A549 (cell line): ENCODE data around the gene CEP250. TPM values are rescaled to one million over a fixed set of nuclear protein-coding genes. Genes with fewer than 3 reads are reported as not detected.

ENCODE experiments used
- ATAC-seq, 2 experiments: fragments of 200-7000 bp in 1 of 2; fragments of >200 bp in 1 of 2; cut with Nextera tagmentation in 1 of 2; cut with Tn5 transposase in 1 of 2; 3 replicates each; pipeline versions ENCODE4 v1.8.0 to v1.9.1; 2018 to 2020; ENCODE audit warnings: mild to moderate bottlenecking in 1 of 2, moderate library complexity in 1 of 2
- CTCF ChIA-PET: fragments of 300-600 bp; sonication (Branson Sonifier 250); formaldehyde crosslinking; extraction: SDS; loops from one replicate; lab custom pipeline; 2021; ENCODE audit warnings: antibody characterized with exemption, inconsistent platforms; lab: Yijun Ruan, JAX
- POLR2A ChIA-PET: fragments of 350-600 bp; formaldehyde crosslinking; extraction: SDS; loops from one replicate; lab custom pipeline; 2021; ENCODE audit warnings: antibody characterized with exemption, inconsistent platforms; lab: Yijun Ruan, JAX
- DNase-seq, 2 experiments: peaks; one replicate each; pipeline versions ENCODE4 v3.0.0 to v3.0.0-alpha.2; 2011 to 2016; ENCODE audit warnings: low read depth in 1 of 2, low spot score in 1 of 2
- FAIRE-seq: peaks from 2 replicates; lab custom pipeline; 2011; peaks lifted over from hg19 to GRCh38; lab: Jason Lieb, UNC
- H3K27ac ChIP-seq, 2 experiments: fragments of >200 bp; sonication (Bioruptor Twin); formaldehyde crosslinking; 3 replicates each; pipeline ENCODE4 v1.5.1; 2016 to 2017
- H3K4me1 ChIP-seq: fragments of >200 bp; sonication (Bioruptor Twin); formaldehyde crosslinking; 3 replicates; pipeline ENCODE4 v1.6.1; 2016
- H3K4me2 ChIP-seq: fragments of >200 bp; sonication (Bioruptor Twin); formaldehyde crosslinking; 3 replicates; pipeline ENCODE4 v1.6.1; 2016
- H3K4me3 ChIP-seq: fragments of >200 bp; sonication (Bioruptor Twin); formaldehyde crosslinking; 3 replicates; pipeline ENCODE4 v1.5.1; 2016
- H3K9me3 ChIP-seq: fragments of >200 bp; sonication (Bioruptor Twin); formaldehyde crosslinking; 3 replicates; pipeline ENCODE4 v1.6.1; 2016
- ATOH8 ChIP-seq: fragments of 250-450 bp; sonication (Bioruptor Pico); IDR thresholded peaks from 2 replicates; pipeline ENCODE4 v1.5.0; 2020; ENCODE audit warnings: low read depth, mild to moderate bottlenecking, moderate library complexity
- BCL3 ChIP-seq: fragments of >200 bp; sonication (Bioruptor Twin); formaldehyde crosslinking; IDR thresholded peaks from 3 replicates; pipeline ENCODE4 v1.6.1; 2016
- BHLHE40 ChIP-seq: IDR thresholded peaks from 2 replicates; pipeline ENCODE4 v1.6.1; 2012; ENCODE audit warnings: low read depth, low read length, inconsistent platforms
- CBX8 ChIP-seq: fragments of 200-600 bp; sonication (generic); IDR thresholded peaks from 2 replicates; pipeline ENCODE4 v1.6.1; 2016
- CHD2 ChIP-seq: fragments of 150-350 bp; IDR thresholded peaks from 2 replicates; pipeline ENCODE4 v1.6.1; 2014; ENCODE audit warnings: low read length; ENCODE audit not compliant: partially characterized antibody
- EHF ChIP-seq: fragments of 250-450 bp; sonication (Bioruptor Pico); IDR thresholded peaks from 2 replicates; pipeline ENCODE4 v1.5.0; 2020; ENCODE audit warnings: mild to moderate bottlenecking
- EHMT2 ChIP-seq: fragments of 200-600 bp; sonication (generic); IDR thresholded peaks from 2 replicates; pipeline ENCODE4 v1.6.1; 2016; ENCODE audit warnings: antibody characterized with exemption, low read depth, mild to moderate bottlenecking, moderate library complexity
- ELK1 ChIP-seq: fragments of 150-350 bp; IDR thresholded peaks from 2 replicates; pipeline ENCODE4 v1.6.1; 2014; ENCODE audit warnings: low read depth, mild to moderate bottlenecking, low read length
- EP300 ChIP-seq, 2 experiments: fragments of >200 bp; sonication (Bioruptor Twin); formaldehyde crosslinking; IDR thresholded peaks; 2 replicates in 1 of 2; 3 replicates in 1 of 2; pipeline ENCODE4 v1.6.1; 2016 to 2017
- FOSB ChIP-seq: fragments of 250-450 bp; sonication (Bioruptor Pico); IDR thresholded peaks from 2 replicates; pipeline ENCODE4 v1.5.0; 2020; ENCODE audit warnings: mild to moderate bottlenecking, moderate library complexity
- FOXS1 ChIP-seq: fragments of 250-450 bp; sonication (Bioruptor Pico); IDR thresholded peaks from 2 replicates; pipeline ENCODE4 v1.5.0; 2020; ENCODE audit warnings: mild to moderate bottlenecking, moderate library complexity
- HDAC2 ChIP-seq: fragments of 200-600 bp; sonication (generic); IDR thresholded peaks from 2 replicates; pipeline ENCODE4 v1.6.1; 2016
- HOXA7 ChIP-seq: fragments of 250-450 bp; sonication (Bioruptor Pico); IDR thresholded peaks from 2 replicates; pipeline ENCODE4 v1.5.0; 2020; ENCODE audit warnings: mild to moderate bottlenecking, moderate library complexity
- HOXB13 ChIP-seq: fragments of 250-450 bp; sonication (Bioruptor Pico); IDR thresholded peaks from 2 replicates; pipeline ENCODE4 v1.5.0; 2020; ENCODE audit warnings: low read depth, mild to moderate bottlenecking, moderate library complexity
- HOXB5 ChIP-seq: fragments of 250-450 bp; sonication (Bioruptor Pico); IDR thresholded peaks from 2 replicates; pipeline ENCODE4 v1.5.0; 2020; ENCODE audit warnings: mild to moderate bottlenecking, moderate library complexity
- JUN ChIP-seq, 2 experiments: fragments of >200 bp; sonication (Bioruptor Twin); formaldehyde crosslinking; IDR thresholded peaks; 2 replicates in 1 of 2; 3 replicates in 1 of 2; pipeline ENCODE4 v1.6.1; 2016 to 2017
- KDM1A ChIP-seq: fragments of 200-600 bp; sonication (generic); IDR thresholded peaks from 2 replicates; pipeline ENCODE4 v1.6.1; 2016; ENCODE audit warnings: low read depth, mild to moderate bottlenecking
- KDM5A ChIP-seq: fragments of 200-600 bp; sonication (generic); IDR thresholded peaks from 2 replicates; pipeline ENCODE4 v1.6.1; 2016; ENCODE audit warnings: antibody characterized with exemption, mild to moderate bottlenecking
- NPAS2 ChIP-seq: fragments of 250-450 bp; sonication (Bioruptor Pico); IDR thresholded peaks from 2 replicates; pipeline ENCODE4 v1.8.0; 2022; ENCODE audit warnings: mild to moderate bottlenecking, moderate library complexity, borderline replicate concordance
- POLR2A ChIP-seq: IDR thresholded peaks from 2 replicates; pipeline ENCODE4 v1.6.1; 2012; ENCODE audit warnings: mild to moderate bottlenecking, low read length
- REST ChIP-seq: fragments of 200-600 bp; sonication (generic); IDR thresholded peaks from 2 replicates; pipeline ENCODE4 v1.6.1; 2016; ENCODE audit warnings: antibody characterized with exemption, mild to moderate bottlenecking, moderate library complexity
- RFX5 ChIP-seq: fragments of 450-650 bp; IDR thresholded peaks from 2 replicates; pipeline ENCODE4 v1.7.1; 2014; ENCODE audit warnings: antibody characterized with exemption, mild to moderate bottlenecking, moderate library complexity
- TP53 ChIP-seq: fragments of 250-450 bp; sonication (Bioruptor Pico); IDR thresholded peaks from 2 replicates; pipeline ENCODE4 v1.5.0; 2021; ENCODE audit warnings: mild to moderate bottlenecking, moderate library complexity
- ZC3H11A ChIP-seq: fragments of 450-650 bp; IDR thresholded peaks from 2 replicates; pipeline ENCODE4 v1.6.1; 2014; ENCODE audit warnings: antibody characterized with exemption, mild to moderate bottlenecking
- ZFP36 ChIP-seq: fragments of 450-650 bp; IDR thresholded peaks from 2 replicates; pipeline ENCODE4 v1.6.1; 2014; ENCODE audit warnings: borderline replicate concordance; ENCODE audit not compliant: partially characterized antibody
- WGBS: methylation state at CpG from one replicate; pipeline ENCODE4 v1.1.6; 2017; ENCODE audit errors: missing lambda C conversion rate; 5-methylcytosine and 5-hydroxymethylcytosine counted together
- polyA plus RNA-seq, 4 experiments: library from polyadenylated mRNA; depleted of rRNA in 3 of 4; stranded (reverse); fragments of >200 nt; fragmentation: RNase III in 1 of 4; extraction: RNeasy Plus Mini Kit Qiagen cat#74134 plus additional on column Dnase treatment in 1 of 4; gene quantifications; 2 replicates in 3 of 4; 3 replicates in 1 of 4; pipeline ENCODE4 v1.2.3, GENCODE V29; 2011 to 2017

The CEP250 gene
- polyA plus RNA-seq, 2 of the 4 experiments (the other 2 are of a cell fraction), result 13.8 to 19.6 TPM

GRCh38 chr20:35502352-35502751 is 47.0 kb downstream of the CEP250 start:
- no peaks in the 10 kb centered on the region for H3K9me3 ChIP-seq
- ChIA-PET CTCF (interaction anchor here (0.6 to 2.2 kb wide), 6 partner anchors 9 to 61 kb away, joined by 3 to 9 read pairs (median 4); no protein-coding TSS in a partner anchor), POLR2A (no interaction called here)
- no peak overlapping the region for H3K4me2 ChIP-seq
- 96% methylated on average over 8 of the region's 8 CpGs for WGBS
- no peak overlapping the region for H3K4me3 ChIP-seq
- TF ChIP-seq NPAS2 (CRISPR knock-in tag) (no peak), KDM1A (no peak), HOXB13 (CRISPR knock-in tag) (no peak)
- FAIRE-seq, result no peak
- no peak for DNase-seq
- no peak for ATAC-seq
- H3K4me1 ChIP-seq, result no peaks in the 10 kb centered on the region
- no peak overlapping the region for H3K27ac ChIP-seq

- no peak for ATAC-seq
- 94% methylated on average over 10 of the region's 10 CpGs for whole genome bisulfite sequencing
- POLR2A ChIA-PET, result no interaction called here
These were observed 47.9 kb downstream of the CEP250 start for GRCh38 chr20:35503281-35503680.

GRCh38 chr20:35503841-35504561 is 48.6 kb downstream of the CEP250 start:
- CTCF ChIA-PET, result interaction anchor here (0.8 to 1.6 kb wide), 8 partner anchors 8 to 200 kb away, joined by 3 to 6 read pairs (median 4); no protein-coding TSS in a partner anchor
- Histone ChIP-seq H3K4me1 (no peaks in the 10 kb centered on the region), H3K4me3 (no peak overlapping the region), H3K9me3 (no peaks in the 10 kb centered on the region), H3K27ac (no peak overlapping the region), H3K4me2 (no peak overlapping the region)
- POLR2A ChIA-PET, result no interaction called here
- no peak for FAIRE-seq
- ATAC-seq, result no peak; a peak in 1 of 6 replicates
- no peak for DNase-seq
- WGBS, result 89% methylated on average over 13 of the region's 16 CpGs
- TF ChIP-seq POLR2A (no peak), HOXB5 (CRISPR knock-in tag) (no peak), JUN (IDR thresholded peaks at IDR 0.05) (no peak), KDM5A (no peak), HDAC2 (no peak), ELK1 (no peak), FOXS1 (CRISPR knock-in tag) (no peak), CHD2 (no peak), ATOH8 (CRISPR knock-in tag) (no peak), RFX5 (no peak), ZC3H11A (no peak), ZFP36 (no peak), HOXA7 (CRISPR knock-in tag) (no peak), CBX8 (no peak), TP53 (CRISPR knock-in tag) (no peak), EHMT2 (no peak), BCL3 (no peak)

More at GRCh38 chr20:35503281-35503680, 47.9 kb downstream of the CEP250 start:
- CTCF ChIA-PET, result interaction anchor here (0.8 to 2.2 kb wide), 8 partner anchors 8 to 199 kb away, joined by 3 to 9 read pairs (median 4); no protein-coding TSS in a partner anchor
- FAIRE-seq, result no peak
- no peak for DNase-seq
- H3K4me2 ChIP-seq, result no peak overlapping the region
- no peak overlapping the region for H3K4me3 ChIP-seq
- TF ChIP-seq EHF (CRISPR knock-in tag) (no peak), BHLHE40 (no peak), REST (no peak), FOSB (CRISPR knock-in tag) (no peak), POLR2A (no peak), EP300 (IDR thresholded peaks at IDR 0.05) (no peak), ZC3H11A (no peak)
- TF ChIP-seq, all 56 proteins: peak for 0
- no peaks in the 10 kb centered on the region for H3K9me3 ChIP-seq
- no peaks in the 10 kb centered on the region for H3K4me1 ChIP-seq
- no peak overlapping the region for H3K27ac ChIP-seq
